Measurements from ENCODE around the gene FMN1.
"Not testable (repeated sequence)": the region's sequence is repeated elsewhere in the genome, so short reads cannot be mapped to it uniquely, and the experiment has no call there.

The FMN1 gene

GRCh38 chr15:32873284-32874114 is 321.0 kb downstream of the FMN1 start:
- no peak for DNase-seq

GRCh38 chr15:32872621-32873283 is 321.8 kb downstream of the FMN1 start:
- DNase-seq = no peak

- DNase-seq = no peak
These were observed 322.6 kb downstream of the FMN1 start for GRCh38 chr15:32871883-32872282.

- no peak for DNase-seq
These were observed 324.1 kb downstream of the FMN1 start for GRCh38 chr15:32870240-32871033.

- no peak for DNase-seq
These were observed 324.7 kb downstream of the FMN1 start for GRCh38 chr15:32869776-32870175.

- DNase-seq = no peak
These were observed 327.2 kb downstream of the FMN1 start for GRCh38 chr15:32867313-32867626.

GRCh38 chr15:32866454-32867312 is 327.8 kb downstream of the FMN1 start:
- no peak for DNase-seq

- no peak for DNase-seq
These were observed 329.7 kb downstream of the FMN1 start for GRCh38 chr15:32864841-32865240.

- DNase-seq = no peak
These were observed 330.5 kb downstream of the FMN1 start for GRCh38 chr15:32864051-32864450.

GRCh38 chr15:32861761-32862160 is 332.8 kb downstream of the FMN1 start:
- DNase-seq = peak; percentile 8

- no peak for DNase-seq
These were observed 333.3 kb downstream of the FMN1 start for GRCh38 chr15:32861174-32861573.

- DNase-seq = no peak
These were observed 334.5 kb downstream of the FMN1 start for GRCh38 chr15:32859996-32860395.

GRCh38 chr15:32859251-32859650 is 335.3 kb downstream of the FMN1 start:
- no peak for DNase-seq

GRCh38 chr15:32857732-32858131 is 336.8 kb downstream of the FMN1 start:
- DNase-seq = no peak

GRCh38 chr15:32856753-32857152 is 337.8 kb downstream of the FMN1 start:
- DNase-seq = peak; percentile 20

- no peak for DNase-seq
These were observed 338.6 kb downstream of the FMN1 start for GRCh38 chr15:32855942-32856341.

- no peak for DNase-seq
These were observed 340.9 kb downstream of the FMN1 start for GRCh38 chr15:32853592-32853991.

GRCh38 chr15:32852771-32853170 is 341.7 kb downstream of the FMN1 start:
- DNase-seq = no peak

GRCh38 chr15:32852017-32852416 is 342.5 kb downstream of the FMN1 start:
- no peak for DNase-seq

GRCh38 chr15:32851572-32851971 is 342.9 kb downstream of the FMN1 start:
- DNase-seq = no peak

- DNase-seq = no peak
These were observed 344.5 kb downstream of the FMN1 start for GRCh38 chr15:32849769-32850668.

- DNase-seq = not testable (repeated sequence)
These were observed 347.8 kb downstream of the FMN1 start for GRCh38 chr15:32846671-32847070.

Data from NCI-H2171 treated with DMSO at 0.1 percent for 48 hours (cell line).